GM19099 (cell line): Measurements from ENCODE around the gene HLA-E.

Experiments
- POLR2A ChIP-seq: IDR thresholded peaks from 3 replicates; pipeline ENCODE4 v1.6.1; 2011; ENCODE audit warnings: low read depth; ENCODE audit not compliant: insufficient read length; ENCODE audit errors: extremely low read depth

HLA-E gene

DNA sequence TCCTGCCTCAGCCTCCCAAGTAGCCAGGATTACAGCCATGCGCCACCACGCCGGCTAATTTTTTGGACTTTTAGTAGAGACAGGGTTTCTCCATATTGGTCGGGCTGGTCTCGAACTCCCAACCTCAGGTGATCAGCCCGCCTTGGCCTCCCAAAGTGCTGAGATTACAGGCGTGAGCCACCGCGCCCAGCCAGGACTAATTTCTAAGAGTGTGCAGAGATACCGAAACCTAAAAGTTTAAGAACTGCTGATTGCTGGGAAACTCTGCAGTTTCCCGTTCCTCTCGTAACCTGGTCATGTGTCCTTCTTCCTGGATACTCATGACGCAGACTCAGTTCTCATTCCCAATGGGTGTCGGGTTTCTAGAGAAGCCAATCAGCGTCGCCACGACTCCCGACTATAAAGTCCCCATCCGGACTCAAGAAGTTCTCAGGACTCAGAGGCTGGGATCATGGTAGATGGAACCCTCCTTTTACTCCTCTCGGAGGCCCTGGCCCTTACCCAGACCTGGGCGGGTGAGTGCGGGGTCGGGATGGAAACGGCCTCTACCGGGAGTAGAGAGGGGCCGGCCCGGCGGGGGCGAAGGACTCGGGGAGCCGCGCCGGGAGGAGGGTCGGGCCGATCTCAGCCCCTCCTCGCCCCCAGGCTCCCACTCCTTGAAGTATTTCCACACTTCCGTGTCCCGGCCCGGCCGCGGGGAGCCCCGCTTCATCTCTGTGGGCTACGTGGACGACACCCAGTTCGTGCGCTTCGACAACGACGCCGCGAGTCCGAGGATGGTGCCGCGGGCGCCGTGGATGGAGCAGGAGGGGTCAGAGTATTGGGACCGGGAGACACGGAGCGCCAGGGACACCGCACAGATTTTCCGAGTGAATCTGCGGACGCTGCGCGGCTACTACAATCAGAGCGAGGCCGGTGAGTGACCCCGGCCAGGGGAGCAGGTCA, at the start of gene HLA-E:
TSS of gene HLA-E (plus strand) at position 429 of the 945 bp plus-strand sequence. CDS start at position 452, 23 bp downstream.
- peak; percentile 99 for TF ChIP-seq POLR2A

DNA sequence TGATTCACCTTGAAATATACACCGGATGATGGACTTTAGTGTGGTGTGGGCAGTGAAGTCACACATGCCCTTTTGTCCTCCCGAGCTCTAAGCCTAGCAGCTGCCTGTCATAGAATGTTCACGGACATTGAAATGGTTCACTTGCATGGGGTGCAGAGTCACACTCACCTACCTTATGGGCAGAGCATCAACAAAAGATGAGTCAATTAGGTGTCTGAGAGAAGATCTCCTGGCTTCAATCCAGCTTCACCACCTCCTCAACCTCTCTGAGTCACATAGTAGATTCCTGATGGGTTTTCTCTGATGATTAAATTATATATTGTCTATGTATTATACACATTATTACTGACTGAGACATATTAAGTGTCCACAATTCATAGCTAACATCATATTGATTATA, 48.1 kb upstream of the HLA-E start:
- TF ChIP-seq POLR2A, result no peak

DNA sequence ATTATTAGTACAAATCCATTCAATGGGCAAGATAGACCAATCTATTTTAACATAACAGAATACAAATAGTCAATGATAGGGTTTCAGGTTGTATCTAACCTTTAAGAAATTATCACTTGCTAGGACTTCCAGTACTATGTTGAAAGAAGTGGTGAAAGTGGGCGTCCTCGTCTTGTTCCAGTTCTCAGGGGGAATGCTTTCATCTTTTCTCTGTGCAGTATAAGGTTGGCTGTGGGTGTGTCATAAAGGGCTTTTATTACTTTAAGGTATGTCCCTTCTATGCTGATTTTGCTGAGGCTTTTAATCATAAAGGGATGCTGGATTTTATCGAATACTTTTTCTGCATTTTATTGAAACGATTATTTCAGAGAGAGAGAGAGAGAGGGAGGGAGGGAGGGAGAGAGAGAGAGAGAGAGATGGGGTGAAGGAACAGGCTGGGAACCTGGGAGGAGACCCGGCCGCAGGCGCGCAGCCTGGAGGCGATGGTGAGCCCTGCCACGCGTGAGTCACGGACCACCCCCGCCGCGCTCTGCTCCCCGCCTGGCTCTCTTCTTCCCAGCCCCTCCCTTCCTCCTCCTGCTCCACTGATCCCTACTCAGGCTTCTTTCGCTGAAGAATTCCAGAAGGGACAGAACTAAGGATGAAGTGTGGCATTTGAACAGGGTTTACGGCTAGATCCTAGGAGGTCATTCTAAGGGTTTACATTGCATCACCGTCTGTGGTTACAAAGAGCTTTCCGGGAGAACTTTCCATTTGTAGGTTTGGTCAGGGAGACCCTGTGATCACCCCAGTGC, 45.5 kb upstream of the HLA-E start:
- TF ChIP-seq POLR2A, result no peak

DNA sequence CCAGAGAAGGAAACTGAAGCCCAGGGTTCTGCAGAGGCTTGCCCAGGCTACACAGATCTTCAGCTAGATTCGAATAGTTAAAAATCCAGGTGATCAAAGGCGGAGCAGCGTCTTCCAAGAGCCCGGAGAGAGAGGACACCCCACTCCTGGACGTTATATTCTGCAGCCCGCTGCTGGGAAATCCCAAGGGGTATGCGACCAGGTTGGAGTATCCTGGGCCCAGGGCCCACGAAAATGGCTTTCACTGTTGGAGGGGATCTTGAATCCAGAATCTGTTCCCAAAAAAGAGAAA, 44.9 kb upstream of the HLA-E start:
- no peak for TF ChIP-seq POLR2A

DNA sequence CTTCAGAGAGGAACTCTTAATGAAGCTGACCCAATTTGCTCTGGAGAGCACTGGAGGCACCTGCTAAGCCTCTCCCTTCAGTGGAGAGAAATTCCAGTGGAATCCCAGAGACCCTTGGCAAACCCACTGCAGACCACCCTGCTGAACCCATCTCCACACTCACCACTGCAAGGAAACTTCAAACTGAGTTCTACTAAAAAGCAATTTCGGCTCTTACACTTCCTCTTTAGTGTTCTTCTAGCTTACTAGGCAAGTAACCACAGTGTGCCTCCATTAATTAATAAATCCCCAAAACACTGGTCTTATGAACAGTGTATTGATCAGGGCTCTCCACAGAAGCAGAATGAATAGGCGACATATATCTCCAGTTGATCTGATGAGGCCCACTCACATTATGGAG, 43.0 kb upstream of the HLA-E start:
- TF ChIP-seq POLR2A, result no peak

DNA sequence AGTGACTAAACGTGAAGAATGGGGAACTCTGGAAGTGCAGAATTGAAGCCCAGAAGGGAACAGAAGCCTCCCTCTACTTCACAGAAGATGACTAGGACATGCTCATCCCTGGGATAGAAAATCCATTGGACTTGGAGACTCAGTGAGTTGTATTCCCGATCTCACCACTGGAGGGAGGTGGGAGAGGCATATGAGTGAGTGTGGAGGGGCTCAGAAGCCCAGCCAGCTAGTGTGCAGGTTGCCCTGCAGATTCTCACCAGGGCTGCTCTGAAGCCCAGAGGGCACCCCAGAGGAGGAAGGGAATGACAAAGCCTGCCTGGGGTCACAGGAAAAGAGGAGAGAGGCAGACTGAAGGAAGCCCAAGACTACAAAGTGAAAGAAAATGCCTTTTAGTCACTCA, 42.1 kb upstream of the HLA-E start:
- TF ChIP-seq POLR2A, result no peak

DNA sequence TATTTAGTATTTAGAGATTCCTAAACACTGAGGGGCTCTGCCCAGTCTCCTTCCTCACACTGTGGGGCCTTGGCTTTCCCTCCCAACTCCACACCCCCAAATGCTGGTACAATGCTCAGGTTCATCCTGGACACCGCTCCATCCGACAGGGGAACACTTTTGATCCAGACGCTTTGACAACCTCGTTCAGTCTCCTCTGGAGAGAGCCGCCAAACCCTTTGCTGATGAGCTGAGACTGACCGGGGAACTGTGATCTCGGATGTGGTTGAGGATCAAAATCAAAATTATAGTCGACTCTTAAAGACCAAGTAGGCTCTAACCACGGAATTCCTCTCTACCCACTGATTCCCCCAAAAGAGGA, 38.8 kb upstream of the HLA-E start:
- TF ChIP-seq POLR2A, result no peak

DNA sequence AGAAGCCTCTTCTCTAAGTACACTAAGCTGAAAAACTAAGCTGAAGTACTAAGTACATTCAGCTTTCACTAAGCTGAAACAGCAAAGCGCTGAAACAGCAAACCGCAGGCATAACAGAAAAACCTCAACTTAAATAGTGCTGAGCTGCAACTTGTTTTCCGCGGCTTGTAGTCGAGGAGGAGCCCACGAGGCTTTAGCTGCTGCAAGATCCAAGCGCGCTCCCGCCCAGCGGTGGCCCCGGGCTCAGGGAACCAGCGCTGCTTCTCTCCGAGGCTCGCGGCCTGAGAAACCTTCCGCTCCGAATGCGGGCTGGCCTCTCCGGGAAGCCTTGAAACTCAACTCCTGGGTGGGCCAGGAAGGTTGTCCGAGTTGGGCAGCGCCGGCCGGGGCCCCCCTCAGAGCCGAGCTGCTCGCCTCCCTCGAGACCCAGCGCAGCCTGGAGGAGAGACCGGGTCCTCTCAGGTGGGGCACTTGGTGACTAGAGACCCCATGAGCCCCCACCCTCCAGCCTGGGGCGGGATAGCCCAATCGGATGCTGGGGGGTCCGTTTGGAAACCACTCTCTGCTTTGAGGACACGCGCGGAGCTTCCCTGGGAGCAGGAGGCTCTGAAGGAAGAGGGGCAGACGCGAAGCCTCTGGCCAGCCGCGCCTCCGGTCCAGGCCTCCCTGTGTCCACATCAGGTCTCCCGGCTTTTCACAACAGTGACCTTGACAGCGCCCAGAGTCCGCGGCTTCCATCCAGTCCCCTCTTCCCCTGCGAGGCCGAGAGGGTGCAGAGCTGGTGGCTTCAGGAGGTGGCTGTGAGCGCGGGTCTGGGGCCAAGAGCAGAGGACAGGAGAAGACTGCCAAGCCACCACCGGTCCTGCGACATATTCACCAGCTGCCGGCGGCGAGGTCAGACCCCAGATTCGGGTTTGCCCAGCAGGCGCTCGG, 38.1 kb upstream of the HLA-E start:
- TF ChIP-seq POLR2A, result no peak

DNA sequence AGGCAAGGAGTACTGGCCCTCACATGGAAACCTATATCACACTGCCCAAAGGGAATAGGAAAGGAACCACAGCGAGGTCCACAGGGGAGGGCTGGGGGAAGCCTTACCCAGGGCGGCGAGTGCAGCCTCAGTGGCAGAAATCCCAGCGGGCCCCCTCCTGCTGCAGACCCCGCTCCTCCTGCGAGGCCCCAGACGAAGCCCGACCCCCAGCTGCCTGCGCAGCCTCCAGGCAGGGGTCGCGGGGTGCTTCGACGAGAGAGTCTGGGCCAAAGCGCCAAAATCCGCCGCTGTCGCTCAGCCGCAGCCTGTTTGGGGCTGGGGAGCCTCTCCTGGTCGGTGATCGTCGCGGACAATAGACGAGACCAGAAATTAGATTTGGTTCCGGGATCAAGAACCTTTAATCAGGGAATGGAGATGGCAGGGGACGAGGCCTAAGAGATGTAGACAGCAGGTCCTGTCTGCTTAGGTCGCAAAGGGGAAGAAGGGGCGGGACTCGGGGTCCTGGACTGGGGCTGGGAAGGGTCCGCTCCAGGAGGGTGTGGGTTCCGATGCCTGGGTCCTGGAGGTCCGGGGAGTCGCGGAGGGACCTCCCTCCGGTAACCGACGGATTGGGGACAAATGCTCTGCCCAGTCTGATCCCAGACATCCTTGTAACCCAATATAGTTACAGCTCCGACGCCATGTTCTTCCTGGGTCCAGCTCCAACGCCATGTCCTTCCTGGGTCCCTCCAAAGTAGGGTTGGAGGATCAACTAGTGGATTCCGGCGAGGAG, 36.4 kb upstream of the HLA-E start:
- no peak for TF ChIP-seq POLR2A

DNA sequence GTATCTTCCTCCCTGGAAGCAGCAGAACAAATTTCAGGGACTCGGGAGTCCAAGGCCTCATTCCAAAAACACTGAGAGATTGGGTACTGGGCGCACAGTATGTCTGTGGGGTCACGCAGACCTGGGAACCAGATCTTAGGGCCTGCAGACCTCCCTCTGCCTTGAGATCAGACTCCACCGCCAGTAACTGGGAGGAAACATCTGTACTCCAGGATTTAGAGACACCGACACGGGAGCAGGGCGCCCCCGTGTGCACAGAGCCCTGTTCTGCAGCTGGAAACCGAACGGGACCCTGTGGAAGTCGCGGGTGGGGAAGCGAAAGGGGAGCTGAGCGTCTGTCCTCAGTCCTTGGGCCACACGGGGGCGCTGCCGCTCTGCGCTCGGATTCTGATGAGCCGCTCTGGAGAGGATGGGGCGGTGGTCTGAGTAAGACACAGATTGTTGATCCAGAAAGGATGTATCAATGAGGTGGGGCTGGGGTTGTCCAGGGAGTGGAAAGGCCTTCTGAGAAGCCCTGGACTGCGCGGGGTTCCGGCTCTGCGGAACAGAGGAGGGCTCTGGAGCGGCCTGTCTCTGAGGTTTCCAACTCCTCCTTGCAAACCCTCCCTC, 35.7 kb upstream of the HLA-E start:
- no peak for TF ChIP-seq POLR2A

DNA sequence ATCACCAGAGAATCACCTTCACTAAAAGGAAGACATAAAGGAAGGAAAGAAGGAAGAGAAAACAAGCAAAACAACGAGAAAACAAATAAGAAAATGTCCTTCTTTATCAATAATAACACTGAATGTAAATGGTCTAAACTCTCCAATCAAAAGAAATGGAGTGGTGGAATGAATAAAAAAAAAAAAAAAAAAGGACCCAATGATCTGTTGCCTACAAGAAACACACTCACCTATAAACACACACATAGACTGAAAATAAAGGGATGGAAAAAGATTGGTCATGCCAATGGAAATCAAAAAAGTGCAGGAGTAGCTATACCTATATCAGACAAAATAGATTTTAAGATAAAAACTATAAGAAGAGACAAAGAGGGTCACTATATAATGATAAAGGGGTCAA, 30.2 kb upstream of the HLA-E start:
- no peak for TF ChIP-seq POLR2A

DNA sequence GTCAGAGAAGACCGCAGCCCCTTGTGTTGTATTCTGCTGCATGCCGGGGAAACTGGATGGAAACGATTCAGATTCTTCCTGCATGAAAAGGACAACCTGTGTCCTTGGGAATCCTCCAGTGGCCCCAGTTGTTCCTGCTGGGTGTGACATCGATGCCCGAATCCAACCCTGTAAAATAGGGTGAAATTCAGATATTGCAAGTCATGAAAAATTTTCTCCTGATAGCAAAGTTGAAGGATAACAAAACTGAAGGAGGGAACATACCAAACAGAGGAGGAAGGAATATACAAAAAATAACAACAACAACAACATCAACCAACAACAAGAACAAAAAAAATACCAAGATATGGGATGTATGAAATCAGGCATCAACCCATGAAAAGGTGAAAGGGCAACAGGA, 28.3 kb upstream of the HLA-E start:
- no peak for TF ChIP-seq POLR2A

DNA sequence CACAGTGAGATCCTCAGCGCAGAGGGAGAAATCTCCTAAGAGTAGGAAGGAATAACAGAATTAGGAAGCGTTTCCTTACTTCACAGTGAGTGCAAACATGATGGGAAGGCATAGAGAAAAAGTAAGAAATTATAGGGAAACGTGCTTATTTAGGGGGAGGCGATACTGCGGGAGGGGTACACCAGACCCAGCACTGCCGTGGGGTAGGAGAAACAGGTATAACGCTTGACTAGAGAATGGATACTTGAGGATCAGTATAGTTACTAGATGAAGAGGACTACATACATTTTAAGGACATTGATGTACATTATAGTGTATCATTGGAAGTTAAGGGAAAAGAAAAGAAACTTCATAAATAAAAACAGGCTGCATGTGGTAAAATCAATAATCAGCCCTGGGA, 26.8 kb upstream of the HLA-E start:
- no peak for TF ChIP-seq POLR2A

DNA sequence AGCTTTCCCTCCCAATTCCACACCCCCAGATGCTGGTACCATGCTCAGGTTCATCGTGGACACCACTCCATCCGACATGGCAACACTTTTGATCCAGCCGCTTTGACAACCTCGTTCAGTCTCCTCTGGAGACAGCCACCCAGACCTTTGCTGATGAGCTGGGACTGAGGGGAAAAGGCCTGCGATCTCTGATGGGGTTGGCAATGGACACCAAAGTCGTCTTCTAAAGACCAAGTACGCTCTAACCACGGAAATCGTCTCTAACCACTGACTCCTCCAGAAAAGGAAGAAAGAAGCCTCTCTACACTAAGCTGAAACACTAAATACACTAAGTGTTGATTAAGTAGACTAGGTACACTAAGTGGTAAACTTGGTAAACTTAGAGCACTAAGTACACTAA, 26.1 kb upstream of the HLA-E start:
- TF ChIP-seq POLR2A, result no peak
